Stimulated activated CD4-positive, alpha-beta T cell treated with anti-CD3 and anti-CD28 coated beads, Interleukin-4, amount 100 ng/mL, for 4 hours (primary cell): ENCODE results near the gene DENND1B.

ENCODE experiments used
- DNase-seq, 2 experiments: peaks; one replicate each; pipeline ENCODE4 v3.0.0-alpha.2; 2020

The DENND1B gene

DNA sequence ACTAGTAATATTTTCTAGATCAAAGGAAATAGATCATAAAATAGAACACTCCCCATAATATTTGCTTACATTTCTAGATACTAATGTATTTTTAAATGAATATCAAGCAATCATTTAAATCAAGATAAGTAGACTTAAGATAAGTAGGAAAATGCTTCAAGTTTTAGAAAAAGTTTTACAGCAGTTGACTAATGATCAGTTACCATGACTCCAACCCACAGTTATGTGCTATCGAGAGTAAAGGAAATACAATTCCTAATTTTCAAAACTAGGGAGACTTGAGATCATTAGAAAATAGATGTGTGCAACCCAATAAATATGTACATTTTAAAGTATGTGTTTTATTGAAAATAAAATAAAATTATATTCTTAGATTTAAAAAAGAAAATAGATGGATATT, 95.0 kb downstream of the DENND1B start:
- DNase-seq: no peak

DNA sequence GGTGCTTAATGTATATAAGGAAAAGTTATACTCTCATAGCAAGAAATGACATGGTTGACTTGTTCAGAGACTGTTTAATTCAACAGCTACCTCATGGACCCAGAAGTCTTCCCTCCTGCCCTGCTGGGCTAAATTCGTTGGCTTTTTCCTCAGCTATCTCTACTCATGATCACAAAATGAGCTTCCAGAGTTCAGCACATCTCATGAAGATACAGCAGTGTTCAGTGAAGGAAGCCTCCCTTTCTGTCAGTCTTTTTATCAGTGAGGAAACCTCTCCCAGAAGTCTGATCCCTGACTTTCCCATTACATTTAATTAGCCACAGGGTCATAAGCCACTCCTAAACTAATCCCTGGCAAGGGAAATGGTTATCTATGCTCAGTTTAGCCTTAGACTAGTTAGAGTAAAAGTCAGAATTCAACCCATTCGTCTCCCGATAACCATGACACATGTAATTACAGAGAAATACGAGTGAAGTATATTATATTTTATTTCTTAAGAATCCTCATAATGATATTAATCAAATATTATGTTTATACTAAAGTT, 97.5 kb downstream of the DENND1B start:
- no peak for DNase-seq

DNA sequence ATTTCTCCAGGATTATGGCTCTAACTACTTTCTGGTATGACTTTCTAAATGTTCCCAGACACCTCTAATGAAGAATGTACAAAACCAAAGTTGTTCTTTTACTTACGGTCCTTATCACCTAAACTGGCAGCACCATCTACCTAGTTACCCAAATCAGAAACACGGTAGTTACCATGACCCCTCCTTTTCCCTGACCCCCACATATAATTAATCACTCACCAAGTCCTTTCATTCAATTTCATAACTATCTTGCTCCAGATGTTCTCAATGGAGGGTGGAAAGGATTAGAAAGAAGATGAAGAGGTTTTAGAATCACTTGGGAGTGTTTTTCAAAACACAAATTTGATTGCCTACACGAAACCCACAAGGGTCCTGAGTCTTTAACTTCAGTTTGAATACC, 98.0 kb downstream of the DENND1B start:
- DNase-seq: no peak

DNA sequence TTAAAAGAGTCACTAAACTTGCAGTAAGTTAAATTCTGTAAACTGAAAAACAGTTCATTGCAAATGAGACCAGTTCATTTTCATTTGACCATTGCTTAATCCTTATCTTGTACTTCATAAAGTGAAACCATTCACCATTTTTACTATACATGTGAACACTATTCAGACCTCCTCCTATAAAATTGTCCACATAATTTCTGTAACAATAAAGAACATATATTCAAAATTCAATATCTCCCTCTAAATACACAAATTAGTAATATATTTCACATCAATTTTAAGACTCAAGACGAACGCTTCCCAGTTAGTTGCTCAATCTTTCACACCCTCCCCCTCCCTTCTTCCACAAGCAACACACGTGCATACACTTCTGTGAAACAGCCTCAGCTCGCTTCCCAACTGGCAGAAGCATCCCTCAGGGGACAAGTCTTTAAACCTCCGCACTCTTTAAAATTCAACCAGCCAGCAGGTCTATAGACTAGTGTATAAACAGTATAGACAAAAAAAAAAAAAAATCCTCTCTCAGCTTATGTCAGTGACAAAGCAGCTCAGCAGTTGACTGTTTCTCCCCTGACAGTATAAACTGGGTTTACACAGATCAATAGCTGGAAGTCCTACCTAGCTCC, 99.6 kb downstream of the DENND1B start:
- no peak for DNase-seq

DNA sequence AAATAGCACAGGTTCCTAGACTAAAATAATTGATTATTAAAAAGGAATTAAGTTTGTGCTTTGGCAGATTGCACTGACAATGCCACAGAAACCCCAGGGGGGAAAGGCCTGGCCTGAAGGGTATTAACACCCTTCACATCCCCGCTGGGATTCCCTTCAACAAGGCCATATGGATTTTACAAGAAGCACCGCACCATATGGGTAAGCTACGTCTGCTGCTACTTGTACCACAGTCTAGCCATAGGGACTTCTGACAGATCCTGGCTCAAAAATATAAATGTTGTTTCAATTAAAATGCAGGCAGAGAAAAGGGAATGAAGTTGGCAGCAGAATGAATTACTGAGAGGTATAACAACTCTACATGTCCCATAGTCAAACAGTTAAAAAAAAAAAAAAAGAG, 101.0 kb downstream of the DENND1B start:
- no peak for DNase-seq

DNA sequence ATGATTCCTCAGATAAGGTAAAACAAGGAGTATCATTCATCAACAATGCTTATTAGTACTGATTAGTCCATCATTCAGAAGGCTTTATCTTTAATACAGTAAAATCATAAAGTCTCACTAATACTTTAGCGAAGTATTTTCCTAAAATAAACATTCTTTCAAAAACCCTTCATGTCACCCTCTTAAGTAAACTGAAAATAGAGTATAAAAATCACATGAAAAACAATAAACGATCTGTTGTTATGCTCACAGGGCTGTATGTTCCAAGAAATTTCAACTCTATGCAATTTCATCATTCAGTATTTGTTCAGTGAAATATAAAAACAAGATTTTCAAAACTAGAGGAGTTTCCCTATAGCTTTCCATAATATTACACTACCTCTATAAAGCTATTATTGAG, 102.0 kb downstream of the DENND1B start:
- no peak for DNase-seq

DNA sequence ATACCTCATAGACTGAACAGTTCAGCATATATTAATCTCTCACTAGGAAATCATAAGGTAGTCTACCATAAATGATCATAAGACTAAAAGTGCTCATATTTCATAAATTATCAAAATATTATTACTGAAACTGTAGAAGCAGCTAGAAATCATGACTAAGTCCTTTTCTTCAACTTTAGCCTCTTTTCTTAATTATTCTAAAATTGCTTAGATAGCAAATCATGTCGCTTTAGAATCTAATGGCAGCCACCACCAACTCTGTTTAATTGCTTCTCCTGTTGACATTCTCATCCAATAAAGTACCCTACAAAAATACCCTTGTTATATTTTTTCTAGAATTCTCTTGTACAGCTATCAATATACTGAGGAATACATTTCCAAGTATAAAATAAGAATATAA, 102.9 kb downstream of the DENND1B start:
- DNase-seq: no peak

DNA sequence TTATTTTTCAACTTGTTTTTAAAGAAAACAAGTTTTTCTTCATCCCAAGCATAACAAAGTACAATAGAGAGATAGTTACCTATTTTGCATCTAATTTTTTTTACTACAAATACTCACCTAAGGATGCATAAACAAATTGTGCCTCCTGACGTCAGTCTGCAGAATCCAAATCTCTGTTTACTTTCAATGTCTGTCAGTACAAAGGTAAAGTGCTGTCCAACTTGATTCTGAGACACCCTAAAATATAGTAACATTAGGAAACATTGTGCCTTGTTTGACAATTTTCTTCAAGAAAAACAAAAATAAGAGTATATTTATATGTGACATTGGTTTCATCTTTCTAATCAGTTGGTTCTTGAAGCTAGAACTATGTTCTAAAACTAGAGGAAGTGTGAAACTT, 103.4 kb downstream of the DENND1B start:
- DNase-seq: no peak

DNA sequence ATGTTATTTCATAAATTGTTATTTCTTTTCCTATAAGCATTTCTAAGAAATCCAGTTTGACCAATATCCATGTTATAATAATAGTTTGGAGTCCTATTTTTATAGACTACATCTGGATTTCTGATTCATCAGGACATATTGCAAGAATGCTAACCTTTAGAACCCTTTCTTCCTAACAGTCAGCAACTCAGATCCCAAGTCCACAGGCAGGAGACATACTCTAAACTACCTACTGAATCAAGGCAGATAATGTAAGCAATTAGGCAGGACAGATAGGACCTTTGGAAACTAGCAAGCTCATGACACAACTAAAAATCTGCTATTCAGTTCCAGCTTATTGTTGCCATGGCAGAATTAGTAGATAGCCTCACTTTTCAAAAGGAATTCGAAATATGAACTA, 104.1 kb downstream of the DENND1B start:
- no peak for DNase-seq

DNA sequence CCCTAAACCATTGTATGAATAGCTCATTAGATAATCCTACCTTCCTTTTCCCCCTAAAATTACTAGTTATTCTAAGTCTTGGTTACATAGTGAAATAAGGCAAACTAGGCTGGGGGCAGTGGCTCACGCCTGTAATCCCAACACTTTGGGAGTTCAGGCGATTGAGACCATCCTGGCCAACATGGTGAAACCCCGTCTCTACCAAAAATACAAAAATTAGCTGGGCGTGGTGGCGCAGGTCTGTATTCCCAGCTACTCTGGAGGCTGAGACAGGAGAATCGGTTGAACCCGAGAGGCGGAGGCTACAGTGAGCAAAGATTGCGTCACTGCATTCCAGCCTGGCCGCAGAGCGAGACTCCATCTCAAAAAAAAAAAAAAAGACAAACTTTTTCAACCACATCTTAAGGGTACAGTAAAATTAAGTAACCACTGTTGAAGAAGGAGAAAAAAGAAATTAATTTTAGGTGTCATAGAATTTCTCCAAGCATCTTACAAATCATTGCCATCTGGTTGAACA, 108.5 kb downstream of the DENND1B start:
- no peak for DNase-seq

DNA sequence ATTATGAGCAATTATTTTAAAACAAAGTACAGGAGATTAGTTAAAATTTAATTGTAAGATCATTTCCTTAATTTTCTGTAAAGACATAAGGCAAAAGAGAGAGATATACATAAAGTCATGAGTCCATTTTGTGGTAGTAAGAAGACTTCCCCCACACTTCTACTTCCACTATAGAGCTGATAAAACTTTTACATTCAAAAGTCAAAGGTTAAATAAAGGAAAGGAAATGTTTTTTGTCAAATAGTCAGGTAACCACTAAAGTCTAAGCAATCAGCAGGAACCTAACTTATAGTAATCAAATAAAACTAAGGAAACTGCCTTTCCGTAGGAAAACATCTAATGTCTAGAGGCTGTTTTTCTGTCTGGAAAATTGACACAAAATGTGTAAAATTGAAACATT, 110.9 kb downstream of the DENND1B start:
- DNase-seq: no peak

DNA sequence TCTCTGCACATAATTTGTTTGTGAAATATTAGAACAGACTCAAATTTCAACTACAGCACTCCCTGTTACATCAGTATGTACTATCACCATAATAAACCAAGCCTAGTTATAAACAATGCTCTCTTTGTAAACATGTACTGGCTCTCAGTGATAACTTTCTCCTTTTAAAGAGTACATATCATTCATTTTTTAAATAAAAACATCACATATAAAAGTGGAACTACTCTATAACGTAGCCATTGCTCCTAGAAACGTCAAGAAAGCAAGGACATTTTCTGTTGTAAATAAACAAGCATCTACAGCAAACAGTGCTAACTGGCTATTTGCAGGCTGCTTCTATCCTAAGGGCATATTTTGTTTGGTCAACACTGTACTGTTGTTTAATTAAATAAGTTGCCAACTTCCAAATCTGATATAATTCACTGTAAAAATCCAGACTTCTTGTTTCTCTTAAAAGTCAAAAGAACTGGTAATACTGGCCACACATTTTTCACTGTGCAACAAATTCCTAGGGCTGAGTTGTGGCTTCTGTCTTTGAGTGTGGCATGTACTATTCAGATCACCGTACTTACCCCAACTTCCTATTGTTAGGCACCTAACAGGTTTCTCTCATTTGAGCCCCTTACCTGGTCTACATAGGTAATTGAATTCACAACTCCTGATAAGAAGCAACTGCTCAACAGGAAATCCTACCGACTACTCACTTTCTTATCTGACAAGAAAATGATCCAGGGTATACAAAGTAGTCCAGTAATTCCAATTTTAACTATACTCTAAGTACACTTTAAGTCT, 111.9 kb downstream of the DENND1B start:
- DNase-seq: no peak

DNA sequence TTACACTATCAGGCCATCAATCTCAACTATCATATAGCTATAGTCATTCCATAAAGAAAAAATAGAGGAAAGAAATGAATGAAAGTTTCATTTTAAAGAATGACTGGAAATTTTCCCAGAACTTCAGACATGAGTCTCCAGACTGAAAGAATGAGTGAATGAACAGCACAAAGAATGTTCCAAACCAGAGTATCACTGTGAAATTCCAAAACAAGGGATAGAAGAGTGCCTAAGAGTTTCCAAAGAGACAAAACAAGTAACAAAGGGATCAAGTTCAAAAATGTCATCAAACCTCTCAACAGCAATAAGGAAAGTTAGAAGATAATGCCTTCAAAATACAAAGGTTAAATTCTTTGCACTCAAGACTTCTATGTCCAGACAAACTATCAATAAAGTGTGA, 114.9 kb downstream of the DENND1B start:
- DNase-seq: no peak

DNA sequence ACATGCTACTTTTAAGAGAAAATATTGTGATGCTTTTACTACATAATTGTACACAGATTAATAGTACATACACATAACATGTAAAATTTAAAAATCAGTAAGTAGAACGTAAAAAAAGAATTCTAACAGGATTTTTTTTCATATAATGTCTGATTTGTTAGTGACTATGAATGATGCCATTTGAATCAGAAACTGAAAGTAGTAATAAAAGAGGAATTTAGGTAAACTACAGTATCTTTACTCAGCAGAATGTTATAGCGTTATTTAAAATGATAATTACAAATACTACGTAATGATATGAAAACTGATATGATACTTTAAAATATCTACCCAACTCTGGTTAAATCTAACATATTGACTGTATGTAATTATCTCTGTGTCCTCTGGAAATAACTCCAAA, 116.1 kb downstream of the DENND1B start:
- no peak for DNase-seq

DNA sequence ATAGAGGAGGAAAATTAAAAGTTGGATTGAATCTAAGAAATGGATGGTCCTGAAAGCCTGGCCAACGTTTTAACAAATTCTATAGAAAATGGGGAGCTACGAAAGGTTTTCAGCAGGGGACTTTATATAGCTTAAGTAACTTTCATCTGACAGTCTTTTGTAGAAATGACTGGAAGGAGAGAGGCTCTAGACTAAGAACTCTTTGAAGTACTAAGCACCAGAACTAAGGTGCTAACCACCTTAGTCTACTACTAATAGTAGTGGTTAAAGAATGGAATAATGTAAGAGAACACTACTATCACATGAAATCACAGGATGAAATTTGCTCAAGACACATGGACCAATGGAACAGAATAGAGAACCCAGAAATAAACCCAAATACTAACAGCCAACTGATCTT, 126.1 kb downstream of the DENND1B start:
- DNase-seq: no peak

DNA sequence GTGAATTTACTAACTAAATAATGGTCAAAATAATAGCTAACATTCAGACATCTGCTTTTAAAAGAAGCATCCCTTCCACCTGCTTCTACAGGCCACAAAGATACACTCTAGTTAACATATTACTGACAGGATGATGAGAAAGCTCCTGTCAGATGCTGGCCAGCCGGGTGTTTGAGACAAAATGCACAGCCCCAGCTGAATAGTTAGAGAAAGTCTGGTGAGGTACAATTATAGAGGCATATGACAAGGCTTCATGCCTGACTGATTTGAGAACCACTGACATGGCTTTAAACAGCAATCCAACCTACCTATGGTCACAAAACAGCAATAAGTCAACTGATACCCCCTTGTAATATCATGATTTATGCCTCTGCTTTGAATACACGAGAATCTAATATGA, 137.0 kb downstream of the DENND1B start:
- no peak for DNase-seq

DNA sequence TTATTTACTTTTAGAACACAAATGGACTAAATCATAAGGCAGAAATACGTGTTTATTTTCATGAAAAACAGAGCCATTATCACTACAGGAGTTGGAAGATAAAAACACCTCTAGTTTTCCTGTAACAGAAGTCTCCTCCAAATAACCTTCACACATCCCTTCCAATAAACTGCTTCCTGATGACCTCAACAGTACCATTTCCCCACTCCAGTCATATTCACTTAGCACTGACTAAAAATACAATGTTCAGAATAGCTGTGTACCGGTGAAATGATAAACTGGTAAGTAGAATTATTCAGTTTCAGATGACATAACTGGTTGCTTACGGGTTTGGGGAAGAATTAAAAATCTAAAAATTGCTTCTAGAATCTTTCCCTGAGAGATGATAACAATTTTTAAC, 137.9 kb downstream of the DENND1B start:
- no peak for DNase-seq

DNA sequence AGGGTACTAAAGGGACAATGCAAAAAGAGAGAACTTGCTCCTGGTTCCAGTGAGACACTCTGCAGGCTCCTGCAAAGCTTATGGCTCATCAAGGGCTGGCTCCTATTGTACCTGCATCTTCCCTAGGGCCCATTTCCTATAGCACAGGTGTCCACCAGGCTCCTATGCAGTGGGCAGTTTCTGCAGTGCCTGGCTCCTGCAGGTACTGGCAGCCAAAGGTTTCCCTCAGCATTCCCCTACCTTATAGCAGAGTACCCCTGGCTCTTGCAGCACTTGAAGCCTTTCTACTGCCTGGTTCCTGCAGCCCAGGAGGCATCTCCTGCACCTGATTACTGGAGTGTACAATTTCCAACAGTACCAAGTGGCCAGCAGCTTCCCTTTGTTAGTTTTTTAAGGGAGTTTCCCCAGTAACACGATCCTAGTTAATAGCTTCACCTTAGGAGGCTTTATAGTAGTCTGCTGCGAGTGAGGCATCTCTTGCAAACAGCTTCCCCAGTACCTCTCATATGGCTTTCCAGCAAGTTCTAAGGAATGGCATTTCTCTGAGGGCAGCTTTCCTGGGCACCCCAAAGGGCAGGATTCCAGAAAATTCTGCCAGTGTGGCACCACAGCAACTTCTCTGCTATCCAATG, 141.7 kb downstream of the DENND1B start:
- no peak for DNase-seq

DNA sequence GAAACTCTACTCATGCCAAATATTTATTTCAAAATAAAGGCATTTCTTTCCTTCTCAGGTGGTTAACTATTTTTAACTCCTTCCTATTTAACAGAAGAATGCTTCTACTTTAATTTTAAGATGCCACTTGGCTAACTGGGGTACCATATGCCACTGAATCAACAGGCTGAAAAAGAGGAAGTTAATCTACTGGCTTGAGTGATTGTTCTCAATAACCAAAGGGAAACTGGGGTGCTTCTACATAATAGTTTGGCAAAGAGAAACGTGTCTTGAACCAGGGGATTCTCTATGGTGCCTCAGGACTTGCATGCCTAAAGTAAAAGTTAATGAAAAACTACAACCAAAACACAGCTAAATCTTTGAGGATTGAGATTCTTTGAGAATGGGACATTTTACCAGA, 142.6 kb downstream of the DENND1B start:
- no peak for DNase-seq

DNA sequence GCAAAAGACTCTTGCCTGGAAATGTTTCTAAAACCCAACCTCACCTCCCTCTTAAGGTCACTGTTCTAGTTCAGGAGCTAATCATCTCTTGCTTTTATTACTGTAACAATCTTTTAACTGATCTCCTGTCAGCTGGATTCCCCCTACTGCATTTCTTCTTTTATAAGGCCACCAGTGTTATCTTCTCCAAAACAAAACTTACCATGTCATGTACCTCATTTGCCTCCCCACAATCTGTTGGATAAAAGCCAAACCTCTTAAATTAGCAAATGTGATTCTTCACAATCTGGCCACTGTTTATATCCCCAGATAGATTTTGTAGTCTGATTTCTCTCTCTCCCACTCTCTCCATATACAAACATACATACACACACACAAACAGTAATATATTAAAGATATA, 143.3 kb downstream of the DENND1B start:
- no peak for DNase-seq

DNA sequence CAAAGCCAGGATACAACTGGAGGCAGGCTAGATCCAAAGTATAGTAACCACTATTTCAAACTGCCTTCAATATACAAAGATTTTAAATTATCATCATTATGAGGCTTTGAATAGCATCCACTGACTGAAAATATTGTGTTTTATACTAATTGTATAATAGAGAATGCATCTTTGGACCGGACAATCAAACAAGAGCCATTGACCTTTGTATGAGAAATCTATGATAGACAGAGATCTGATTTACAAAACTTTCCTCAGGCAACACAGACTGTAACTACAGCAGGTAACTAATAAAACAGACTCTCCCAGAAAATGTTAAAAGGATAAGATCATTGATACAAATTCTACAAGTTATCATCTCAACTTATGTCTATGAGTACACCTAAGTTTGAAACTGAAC, 152.9 kb downstream of the DENND1B start:
- DNase-seq: no peak

DNA sequence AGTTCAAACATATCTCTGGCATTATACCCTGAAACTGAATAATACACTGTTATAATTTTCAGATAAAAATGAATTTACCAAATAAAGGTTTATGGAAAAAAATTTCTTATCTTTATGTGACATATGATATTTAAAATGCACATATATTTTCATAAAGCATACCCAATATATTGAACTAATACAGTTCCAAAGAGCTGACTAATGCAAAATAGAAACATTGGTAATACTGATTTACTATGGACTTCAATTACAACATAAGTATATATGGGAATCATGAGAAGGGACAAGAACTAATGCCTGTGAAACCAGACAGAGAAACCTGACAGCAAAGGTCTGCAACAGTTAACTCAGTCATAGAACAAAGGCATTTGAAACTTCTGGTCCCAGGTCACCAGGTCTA, 153.5 kb downstream of the DENND1B start:
- no peak for DNase-seq

DNA sequence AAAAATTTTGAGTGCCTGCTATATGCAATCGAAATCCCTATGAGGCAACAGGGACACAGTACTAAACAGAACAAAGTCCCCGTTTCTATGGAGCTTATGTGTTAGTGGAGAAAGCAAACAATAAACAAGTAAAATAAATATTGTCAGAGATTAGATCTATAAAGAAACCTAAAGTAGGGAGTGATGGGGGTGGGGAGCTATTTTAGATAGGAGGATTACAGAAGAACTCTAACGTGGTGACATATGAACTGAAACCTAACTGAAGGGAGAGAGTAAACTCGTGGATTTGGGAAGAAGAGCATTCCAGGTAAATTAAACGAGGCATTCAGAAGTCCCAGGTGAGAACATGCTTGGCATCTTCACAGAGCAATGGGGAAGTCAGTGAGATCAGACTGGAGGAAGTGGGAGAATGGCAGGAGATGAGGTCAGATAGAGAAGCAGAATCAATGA, 154.5 kb downstream of the DENND1B start:
- DNase-seq: no peak
